Measurements from ENCODE around the gene OLIG2.

- TF ChIP-seq CTCF (IDR thresholded peaks at IDR 0.05) (no peak), POLR2A (IDR thresholded peaks at IDR 0.05) (no peak)
Measured at GRCh38 chr21:32991361-32991760, 34.4 kb upstream of the OLIG2 start.
